Esophagus squamous epithelium (tissue), 5 donors: ENCODE results near the gene KPNB1. TPM values are rescaled to one million over a fixed set of nuclear protein-coding genes. Genes with fewer than 3 reads are reported as not detected.

Experiments used
- DNase-seq: peaks from one replicate; lab custom pipeline; 2025; lab: John Stamatoyannopoulos, UW
- H3K27ac ChIP-seq, 4 donors: fragments of 200-600 bp; sonication (generic); one replicate each; pipeline ENCODE4 v1.5.1; 2016 to 2019; ENCODE audit warnings: mild to moderate bottlenecking in 1 of 4
- H3K27me3 ChIP-seq, 4 donors: fragments of 200-600 bp; sonication (generic); 1 replicate in 3 of 4; 2 replicates in 1 of 4; pipeline versions ENCODE4 v1.5.1 to v1.6.0; 2017 to 2021; ENCODE audit warnings: antibody characterized with exemption in 1 of 4
- H3K36me3 ChIP-seq, 3 donors: fragments of 200-600 bp; sonication (generic); one replicate each; pipeline ENCODE4 v1.5.1; 2016 to 2019
- H3K4me1 ChIP-seq, 3 donors: fragments of 200-600 bp; sonication (generic); one replicate each; pipeline ENCODE4 v1.5.1; 2017 to 2019
- H3K4me3 ChIP-seq, 4 donors: fragments of 200-600 bp; sonication (generic); 1 replicate in 3 of 4; 2 replicates in 1 of 4; pipeline ENCODE4 v1.5.1; 2016 to 2019; ENCODE audit warnings: mild to moderate bottlenecking in 2 of 4, moderate library complexity in 1 of 4
- H3K9me3 ChIP-seq, 3 donors: fragments of 200-600 bp; sonication (generic); one replicate each; pipeline ENCODE4 v1.5.1; 2016 to 2019
- CTCF ChIP-seq, 6 experiments: fragments of 450-650 bp in 4 of 6; fragments of 200-600 bp in 2 of 6; sonication (generic) in 2 of 6; IDR thresholded peaks; one replicate each; pipeline ENCODE4 v1.5.1; 2016 to 2019; ENCODE audit warnings: antibody characterized with exemption in 6 of 6, mild to moderate bottlenecking in 4 of 6, moderate library complexity in 4 of 6
- POLR2A ChIP-seq, 4 donors: fragments of 450-650 bp; IDR thresholded peaks; one replicate each; pipeline ENCODE4 v1.6.1; 2017; ENCODE audit warnings: antibody characterized with exemption in 4 of 4, mild to moderate bottlenecking in 4 of 4, moderate library complexity in 3 of 4
- WGBS, 2 donors: methylation state at CpG; one replicate each; pipeline ENCODE4 v1.1.5; 2018; 5-methylcytosine and 5-hydroxymethylcytosine counted together
- intact Hi-C: fragments of 100-400 bp; cut with DNase I; formaldehyde crosslinking; loops from one replicate; pipeline ENCODE4 v1.15.0; 2022
- total RNA-seq, 4 donors: library from RNA; depleted of rRNA; stranded (reverse); fragments of >200 nt; gene quantifications; one replicate each; pipeline ENCODE4 v1.1.0, GENCODE V29; 2016
- donor health status: DM: yes; HTN: yes; CAD: no.

Gene KPNB1
- total RNA-seq, 4 donors from 2014 or later, result 148 to 233 (median 186) TPM

- Histone ChIP-seq H3K27ac (peak overlapping the region in 3 of 4 donors; percentile 15 to 60 (median 30)), H3K4me3 (peak overlapping the region in 1 of 4 donors; percentile 34), H3K27me3 (no peaks in the 10 kb centered on the region), H3K4me1 (peaks cover 0 to 25% (median 4%) of the 10 kb centered on the region in 3 donors), H3K9me3 (no peaks in the 10 kb centered on the region), H3K36me3 (peaks cover 43 to 100% (median 68%) of the 10 kb centered on the region in 3 donors)
- no peak for DNase-seq
- intact Hi-C loops, result no loop called here
- WGBS, 2 donors, result 41 to 63% methylated on average over 6 of the region's 6 CpGs
- TF ChIP-seq CTCF (IDR thresholded peaks at IDR 0.05), result peak in 1 of 6 experiments; percentile 7
- TF ChIP-seq POLR2A (IDR thresholded peaks at IDR 0.05), result no peak
Measured at GRCh38 chr17:47660064-47660492, 10.4 kb downstream of the KPNB1 start.

GRCh38 chr17:47663912-47664623, 14.3 kb downstream of the KPNB1 start:
- H3K27ac ChIP-seq, result peak overlapping the region in 1 of 4 donors; percentile 49
- intact Hi-C loops, result no loop called here
- no peaks in the 10 kb centered on the region for H3K27me3 ChIP-seq
- TF ChIP-seq CTCF (IDR thresholded peaks at IDR 0.05), result peak; percentile 61 to 76 (median 64)
- TF ChIP-seq POLR2A (IDR thresholded peaks at IDR 0.05), result no peak
- no peak overlapping the region for H3K4me3 ChIP-seq
- peaks cover 19 to 100% (median 50%) of the 10 kb centered on the region in 3 donors for H3K36me3 ChIP-seq
- H3K4me1 ChIP-seq, result peaks cover 0 to 11% (median 3%) of the 10 kb centered on the region in 3 donors
- H3K9me3 ChIP-seq, result no peaks in the 10 kb centered on the region
- 34 to 39% methylated on average over 6 of the region's 6 CpGs for WGBS, 2 donors
- no peak for DNase-seq

GRCh38 chr17:47664624-47664941, 14.9 kb downstream of the KPNB1 start:
- TF ChIP-seq CTCF (IDR thresholded peaks at IDR 0.05) (no peak), POLR2A (IDR thresholded peaks at IDR 0.05) (no peak)
- Histone ChIP-seq H3K27ac (peak overlapping the region in 1 of 4 donors; percentile 49), H3K36me3 (peaks cover 17 to 100% (median 51%) of the 10 kb centered on the region in 3 donors), H3K4me1 (peaks cover 0 to 6% (median 3%) of the 10 kb centered on the region in 3 donors), H3K4me3 (no peak overlapping the region), H3K9me3 (no peaks in the 10 kb centered on the region), H3K27me3 (no peaks in the 10 kb centered on the region)
- intact Hi-C loops, result no loop called here
- no peak for DNase-seq

GRCh38 chr17:47665655-47666054, 15.9 kb downstream of the KPNB1 start:
- TF ChIP-seq POLR2A (IDR thresholded peaks at IDR 0.05), result no peak
- TF ChIP-seq CTCF (IDR thresholded peaks at IDR 0.05), result no peak
- Histone ChIP-seq H3K4me3 (no peak overlapping the region), H3K27ac (peak overlapping the region in 2 of 4 donors; percentile 11 to 36), H3K36me3 (peaks cover 27 to 100% (median 61%) of the 10 kb centered on the region in 3 donors), H3K27me3 (no peaks in the 10 kb centered on the region), H3K9me3 (no peaks in the 10 kb centered on the region), H3K4me1 (peaks cover 0 to 5% (median 0%) of the 10 kb centered on the region in 3 donors)
- DNase-seq, result no peak
- WGBS, 2 donors, result 59 to 63% methylated on average over 3 of the region's 3 CpGs
- intact Hi-C loops, result no loop called here

- Histone ChIP-seq H3K4me3 (no peak overlapping the region), H3K9me3 (no peaks in the 10 kb centered on the region), H3K27ac (no peak overlapping the region), H3K4me1 (peaks cover 0 to 3% (median 0%) of the 10 kb centered on the region in 3 donors), H3K36me3 (peaks cover 42 to 100% (median 72%) of the 10 kb centered on the region in 3 donors), H3K27me3 (no peaks in the 10 kb centered on the region)
- DNase-seq, result no peak
- intact Hi-C loops, result no loop called here
- TF ChIP-seq CTCF (IDR thresholded peaks at IDR 0.05), result no peak
- 86 to 92% methylated on average over 4 of the region's 4 CpGs for WGBS, 2 donors
Measured at GRCh38 chr17:47669081-47669480, 19.4 kb downstream of the KPNB1 start.
